GM13977 (cell line): ENCODE data around the gene PCSK2.

ENCODE experiments used
- DNase-seq: peaks from one replicate; pipeline ENCODE4 v3.0.0; 2012; ENCODE audit warnings: low spot score
- CTCF ChIP-seq: IDR thresholded peaks from 2 replicates; pipeline ENCODE4 v1.5.1; 2012; ENCODE audit warnings: mild to moderate bottlenecking, control low read depth; ENCODE audit not compliant: insufficient read depth; ENCODE audit errors: extremely low read depth, missing control alignments
- in situ Hi-C: fragments of 300-500 bp; cut with MboI; formaldehyde crosslinking; loops from one replicate; pipeline ENCODE4 v1.12.0; 2022; ENCODE audit warnings: low sequenced_read_pairs, low pct_unique_long_range_greater_than_20kb, mixed read lengths, inconsistent platforms; ENCODE audit not compliant: unreplicated experiment

PCSK2 gene

GRCh38 chr20:17518339-17519052 is 291.7 kb downstream of the PCSK2 start:
- in situ Hi-C loops: loop anchor here (25.0 kb wide), 1 partner anchor 769 kb away; the partner anchor contains the start of gene ZNF133
- no peak for TF ChIP-seq CTCF
- DNase-seq: no peak

- no peak for DNase-seq
- in situ Hi-C loops: loop anchor here (25.0 kb wide), 1 partner anchor 768 kb away; the partner anchor contains the start of gene ZNF133
- no peak for TF ChIP-seq CTCF
Observed at GRCh38 chr20:17519606-17520285, 292.9 kb downstream of the PCSK2 start.

- DNase-seq: no peak
- in situ Hi-C loops: loop anchor here (25.0 kb wide), 1 partner anchor 767 kb away; the partner anchor contains the start of gene ZNF133
- no peak for TF ChIP-seq CTCF
Observed at GRCh38 chr20:17520583-17520982, 293.7 kb downstream of the PCSK2 start.

GRCh38 chr20:17522528-17522927 is 295.7 kb downstream of the PCSK2 start:
- in situ Hi-C loops: loop anchor here (25.0 kb wide), 1 partner anchor 765 kb away; the partner anchor contains the start of gene ZNF133
- TF ChIP-seq CTCF: no peak
- DNase-seq: no peak

DNA sequence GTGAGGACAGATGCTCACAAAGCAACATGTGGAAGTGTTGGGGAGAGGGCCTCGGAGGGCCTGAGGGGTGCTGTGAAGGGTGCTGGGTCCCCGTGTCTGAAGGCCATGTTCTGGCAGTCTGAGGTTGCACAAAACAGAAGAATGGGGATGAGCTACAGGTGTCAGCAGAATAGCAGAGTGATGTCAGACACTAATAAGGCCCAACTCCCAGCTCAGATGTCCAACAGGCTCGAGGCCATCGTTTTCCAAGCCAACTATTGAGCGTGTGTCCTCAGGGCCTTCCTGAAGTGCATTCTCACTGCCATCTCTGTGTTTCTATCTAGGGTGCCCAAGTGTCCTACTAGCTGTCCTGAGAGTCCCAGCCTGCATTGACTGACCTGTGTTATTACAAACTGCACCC is 296.5 kb downstream of the PCSK2 start:
- DNase-seq: no peak
- TF ChIP-seq CTCF: no peak
- in situ Hi-C loops: loop anchor here (25.0 kb wide), 1 partner anchor 764 kb away; the partner anchor contains the start of gene ZNF133

- no peak for DNase-seq
- no peak for TF ChIP-seq CTCF
- in situ Hi-C loops: loop anchor here (25.0 kb wide), 1 partner anchor 763 kb away; the partner anchor contains the start of gene ZNF133
Observed at GRCh38 chr20:17524560-17524959, 297.7 kb downstream of the PCSK2 start.
